OCI-LY7 (cell line): Measurements from ENCODE around the gene NCOR2. TPM values are rescaled to one million over a fixed set of nuclear protein-coding genes. Genes with fewer than 3 reads are reported as not detected.

Experiments used
- BruUV-seq: library from RNA; stranded (reverse); fragments of 400-500 nt; replicated peaks from 2 replicates; lab custom pipeline; 2021; lab: Mats Ljungman, UMichigan
- CTCF ChIA-PET: fragments of 300-600 bp; sonication (Branson Sonifier 250); formaldehyde crosslinking; loops from one replicate; lab custom pipeline; 2022; ENCODE audit warnings: antibody characterized with exemption; ENCODE audit not compliant: unreplicated experiment; lab: Charles Lee
- POLR2A ChIA-PET: fragments of 300-600 bp; sonication (Branson Sonifier 250); formaldehyde crosslinking; loops from one replicate; lab custom pipeline; 2022; ENCODE audit warnings: antibody characterized with exemption; lab: Charles Lee
- DNase-seq: peaks from one replicate; pipeline ENCODE4 v3.0.0-alpha.2; 2015; ENCODE audit warnings: low spot score
- H2AFZ ChIP-seq: fragments of 200-600 bp; sonication (generic), shearing (Covaris generic); 2 replicates; pipeline ENCODE4 v1.6.1; 2014; ENCODE audit warnings: mild to moderate bottlenecking, antibody characterized with exemption, low read length, moderate library complexity
- H3K27ac ChIP-seq: fragments of 200-600 bp; sonication (generic); 2 replicates; pipeline ENCODE4 v1.5.1; 2014; ENCODE audit warnings: mixed run types, low read depth, mild to moderate bottlenecking, moderate library complexity, low read length, inconsistent platforms; ENCODE audit not compliant: poor library complexity, severe bottlenecking
- H3K36me3 ChIP-seq: fragments of 200-600 bp; sonication (generic); 2 replicates; pipeline ENCODE4 v1.6.1; 2014; ENCODE audit warnings: mild to moderate bottlenecking, antibody characterized with exemption, low read length, moderate library complexity, mixed read lengths; ENCODE audit not compliant: insufficient read depth
- H3K4me1 ChIP-seq: fragments of 200-600 bp; sonication (generic); 2 replicates; pipeline ENCODE4 v1.5.1; 2014; ENCODE audit warnings: mild to moderate bottlenecking, low read length; ENCODE audit not compliant: insufficient read depth, poor library complexity, severe bottlenecking
- H3K4me2 ChIP-seq: fragments of 200-600 bp; sonication (generic); 2 replicates; pipeline ENCODE4 v1.6.1; 2014; ENCODE audit warnings: mild to moderate bottlenecking, low read length
- H3K4me3 ChIP-seq: fragments of 200-600 bp; sonication (generic); 2 replicates; pipeline ENCODE4 v1.5.1; 2014; ENCODE audit warnings: mild to moderate bottlenecking, low read depth, low read length; ENCODE audit not compliant: poor library complexity, severe bottlenecking
- H3K79me2 ChIP-seq: fragments of 200-600 bp; sonication (generic); 2 replicates; pipeline ENCODE4 v1.6.1; 2016; ENCODE audit warnings: low read depth, mild to moderate bottlenecking, low read length, moderate library complexity, mixed read lengths; ENCODE audit not compliant: insufficient read depth
- H3K9me2 ChIP-seq: fragments of 200-600 bp; sonication (generic); 2 replicates; pipeline ENCODE4 v1.6.1; 2016; ENCODE audit warnings: mild to moderate bottlenecking, low read length, mixed read lengths; ENCODE audit not compliant: insufficient read depth
- H3K9me3 ChIP-seq: fragments of 200-600 bp; sonication (generic); 2 replicates; pipeline ENCODE4 v1.6.1; 2014; ENCODE audit warnings: mild to moderate bottlenecking, mixed run types, low read length, mixed read lengths
- H4K20me1 ChIP-seq: fragments of 200-600 bp; sonication (generic); 2 replicates; pipeline ENCODE4 v1.6.1; 2014; ENCODE audit warnings: mild to moderate bottlenecking, antibody characterized with exemption, low read length, moderate library complexity, mixed read lengths; ENCODE audit not compliant: insufficient read depth
- CTCF ChIP-seq: fragments of 200-600 bp; sonication (generic); conservative IDR thresholded peaks from 2 replicates; pipeline ENCODE4 v1.5.1; 2014; ENCODE audit warnings: mild to moderate bottlenecking, antibody characterized with exemption, low read length, moderate library complexity, mixed read lengths
- EZH2phosphoT487 ChIP-seq: fragments of 200-600 bp; sonication (generic); IDR thresholded peaks from 2 replicates; pipeline ENCODE4 v1.6.1; 2018; ENCODE audit warnings: low read depth, borderline replicate concordance, mild to moderate bottlenecking, mixed run types, antibody characterized with exemption, low read length, moderate library complexity, mixed read lengths
- intact Hi-C: fragments of 100-400 bp; cut with micrococcal nuclease; formaldehyde crosslinking; loops from one replicate; pipeline ENCODE4 v1.10.0; 2022; ENCODE audit not compliant: unreplicated experiment
- total RNA-seq, 2 experiments: library from RNA; depleted of rRNA in 1 of 2; stranded (reverse); fragments of >200 nt in 1 of 2; shearing (Covaris generic) in 1 of 2; gene quantifications; 2 replicates each; pipeline ENCODE4 v1.2.3, GENCODE V29; 2014 to 2022

NCOR2 gene
- total RNA-seq, 2 experiments from 2014 or later: 22.7 to 159 TPM

DNA sequence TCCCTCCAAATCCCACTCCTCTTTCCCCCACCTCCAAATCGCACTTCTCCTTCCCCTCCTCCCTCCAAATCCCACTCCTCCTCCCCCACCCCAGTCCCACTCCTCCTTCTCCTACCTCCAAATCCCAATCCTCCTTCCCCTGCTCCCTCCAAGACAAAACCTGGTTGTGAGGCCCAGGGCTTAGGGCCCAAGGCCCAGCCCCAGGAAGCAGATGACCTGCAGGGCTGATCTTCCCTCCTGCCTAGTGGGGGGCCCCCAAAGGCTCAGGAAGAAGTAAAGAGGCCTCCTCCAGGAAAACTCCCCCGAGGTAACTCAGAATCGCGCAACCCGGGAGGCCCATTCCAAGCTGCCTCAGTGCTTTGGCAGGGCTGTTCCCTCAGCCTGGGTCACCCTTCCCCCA, 34.4 kb downstream of the NCOR2 start:
- no peak overlapping the region for H2AFZ ChIP-seq
- no peaks in the 10 kb centered on the region for H3K9me3 ChIP-seq
- H4K20me1 ChIP-seq: no peaks in the 10 kb centered on the region; the same call in 1 of the 2 replicates
- peaks cover 3% of the 10 kb centered on the region for H3K4me1 ChIP-seq
- H3K36me3 ChIP-seq: no peaks in the 10 kb centered on the region
- intact Hi-C loops: no loop called here
- no peak for TF ChIP-seq EZH2phosphoT487
- no peak for TF ChIP-seq CTCF
- no peak overlapping the region for H3K4me2 ChIP-seq
- no peak overlapping the region for H3K4me3 ChIP-seq
- no peaks in the 10 kb centered on the region for H3K9me2 ChIP-seq
- 0 out of 2 replicates have a peak, but pooled peaks cover 9% of the 10 kb centered on the region for H3K79me2 ChIP-seq
- no peak for DNase-seq
- no TSS peak for BruUV-seq
- POLR2A ChIA-PET: no interaction called here
- no peak overlapping the region for H3K27ac ChIP-seq
- CTCF ChIA-PET: no interaction called here

- CTCF ChIA-PET: no interaction called here
- Histone ChIP-seq H3K9me3 (no peaks in the 10 kb centered on the region), H3K4me2 (no peak overlapping the region), H3K36me3 (no peaks in the 10 kb centered on the region), H3K9me2 (no peaks in the 10 kb centered on the region), H4K20me1 (no peaks in the 10 kb centered on the region; the same call in 1 of the 2 replicates), H3K79me2 (0 out of 2 replicates have a peak, but pooled peaks cover 6% of the 10 kb centered on the region), H3K4me3 (no peak overlapping the region), H3K27ac (no peak overlapping the region), H3K4me1 (peaks cover 3% of the 10 kb centered on the region), H2AFZ (no peak overlapping the region)
- POLR2A ChIA-PET: no interaction called here
- no TSS peak for BruUV-seq
- no peak for DNase-seq
- no peak for TF ChIP-seq CTCF
- no peak for TF ChIP-seq EZH2phosphoT487
- intact Hi-C loops: no loop called here
These were observed 35.1 kb downstream of the NCOR2 start for GRCh38 chr12:124532331-124532750.

DNA sequence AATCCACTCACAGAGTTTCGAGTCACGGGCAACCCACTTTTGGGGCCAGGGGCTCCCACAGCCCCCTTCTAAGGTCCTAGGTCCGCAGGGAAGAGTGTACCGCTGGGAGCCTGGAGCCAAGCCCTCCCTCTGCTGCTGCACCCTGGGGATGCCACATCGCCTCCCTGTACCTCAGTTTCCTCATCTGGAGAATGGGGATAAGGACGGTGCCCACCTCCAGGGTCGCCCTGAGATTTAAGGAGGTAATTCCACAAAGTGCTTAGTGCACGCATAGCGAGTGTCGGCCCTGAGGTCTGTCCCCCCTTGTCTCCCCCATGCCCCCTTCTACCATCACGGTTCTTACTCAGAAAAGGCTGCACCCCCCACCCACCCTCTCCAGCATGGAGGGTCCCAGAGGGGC, 35.5 kb downstream of the NCOR2 start:
- Histone ChIP-seq H3K27ac (no peak overlapping the region), H3K4me3 (no peak overlapping the region), H3K4me2 (no peak overlapping the region), H3K9me3 (no peaks in the 10 kb centered on the region), H4K20me1 (no peaks in the 10 kb centered on the region; the same call in 1 of the 2 replicates), H3K79me2 (0 out of 2 replicates have a peak, but pooled peaks cover 2% of the 10 kb centered on the region), H3K36me3 (no peaks in the 10 kb centered on the region), H2AFZ (no peak overlapping the region), H3K4me1 (peaks cover 3% of the 10 kb centered on the region), H3K9me2 (no peaks in the 10 kb centered on the region)
- no TSS peak for BruUV-seq
- intact Hi-C loops: no loop called here
- TF ChIP-seq CTCF (no peak), EZH2phosphoT487 (no peak)
- ChIA-PET CTCF (no interaction called here), POLR2A (no interaction called here)
- DNase-seq: no peak
